ENCODE measurements around the gene CXCR1. TPM values are rescaled to one million over a fixed set of nuclear protein-coding genes. Genes with fewer than 3 reads are reported as not detected.

CXCR1 gene
- polyA plus RNA-seq, 1 of the 3 experiments (the other 2 are of a cell fraction), result not detected

DNA sequence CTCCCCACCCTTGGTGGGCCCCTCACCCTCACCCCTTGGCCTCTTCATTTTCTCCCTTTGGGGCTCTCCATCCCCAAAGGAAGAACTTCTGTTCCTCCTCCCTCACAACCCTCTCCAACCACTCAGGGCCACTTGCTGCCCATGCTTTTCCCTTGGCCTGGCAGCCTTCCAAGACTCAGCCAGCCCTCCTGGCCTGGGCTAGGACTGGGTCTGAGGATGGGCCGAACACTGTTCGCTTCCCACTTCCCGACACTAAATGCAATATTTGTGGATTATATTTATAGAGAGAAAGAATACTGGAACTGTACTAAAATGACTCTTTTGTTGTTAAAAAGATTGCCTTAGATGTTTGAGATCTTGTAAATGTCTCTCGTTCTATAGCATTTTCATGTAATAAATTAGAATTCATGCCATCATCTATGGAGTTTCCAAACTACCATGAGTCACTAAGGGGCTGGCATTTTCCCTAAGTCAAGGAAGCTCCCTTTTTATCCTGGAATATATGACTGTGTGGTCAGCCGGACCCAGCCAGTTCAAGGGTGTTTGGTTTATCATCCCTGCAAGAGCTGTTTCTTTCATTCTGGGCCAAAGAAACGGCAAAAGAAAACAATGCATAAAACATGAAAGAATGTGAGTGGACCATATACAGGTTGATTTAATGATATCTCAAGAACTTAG lies 37.2 kb downstream of the CXCR1 start:
- Histone ChIP-seq H2AFZ (ENCODE audit: low read depth) (no peak overlapping the region), H3K9ac (no peak overlapping the region), H3K9me2 (no peaks in the 10 kb centered on the region), H3F3A (replicated peaks; ENCODE audit: insufficient read depth) (no peaks in the 10 kb centered on the region), H3K4me1 (ENCODE audit: control insufficient read depth in 1 of 2, insufficient read depth in 2 of 2, low read depth in 1 of 2, low read length in 1 of 2) (no peaks in the 10 kb centered on the region), H3K27ac (ENCODE audit: low read depth in 2 of 2, low read length in 1 of 2) (no peak overlapping the region), H3K79me2 (ENCODE audit: insufficient read depth) (no peaks in the 10 kb centered on the region), H3K9me3 (no peaks in the 10 kb centered on the region), H3K27me3 (ENCODE audit: insufficient read depth) (peaks cover 25% of the 10 kb centered on the region), H3K4me2 (no peak overlapping the region), H3K36me3 (replicated peaks in 1 of 2; ENCODE audit: control insufficient read depth in 1 of 2, insufficient read depth in 2 of 2, low read length in 1 of 2) (no peaks in the 10 kb centered on the region), H4K20me1 (ENCODE audit: insufficient read depth) (no peaks in the 10 kb centered on the region), H3K4me3 (ENCODE audit: low read depth in 2 of 2, low read length in 1 of 2) (no peak overlapping the region)
- 71% methylated on average over 6 of the region's 6 CpGs for WGBS (ENCODE audit: low lambda C conversion rate)
- POLR2A ChIA-PET, result no interaction called here
- no peak for DNase-seq
- TF ChIP-seq EP300 (IDR thresholded peaks at IDR 0.05; ENCODE audit: borderline replicate concordance in 1 of 2, low read depth in 1 of 2, low read length in 1 of 2) (no peak), ZBTB33 (IDR thresholded peaks at IDR 0.05; ENCODE audit: borderline replicate concordance, low read depth) (no peak), CTCF (IDR thresholded peaks at IDR 0.05) (no peak), RAD21 (IDR thresholded peaks at IDR 0.05; ENCODE audit: low read length) (no peak), GABPA (IDR thresholded peaks at IDR 0.05; ENCODE audit: low read depth) (no peak), JUND (IDR thresholded peaks at IDR 0.05) (no peak), TAF1 (IDR thresholded peaks at IDR 0.05; ENCODE audit: borderline replicate concordance, low read depth, low read length) (no peak), MAX (IDR thresholded peaks at IDR 0.05; ENCODE audit: low read depth) (no peak), POLR2AphosphoS5 (IDR thresholded peaks at IDR 0.05; ENCODE audit: low read depth, low read length) (no peak), RCOR1 (IDR thresholded peaks at IDR 0.05; ENCODE audit: low read length) (no peak), SMC3 (IDR thresholded peaks at IDR 0.05; ENCODE audit: low read depth, low read length) (no peak), ELF1 (IDR thresholded peaks at IDR 0.05) (no peak), FOXM1 (IDR thresholded peaks at IDR 0.05; ENCODE audit: low read depth) (no peak), TEAD4 (IDR thresholded peaks at IDR 0.05; ENCODE audit: borderline replicate concordance, insufficient read depth) (no peak), MEF2A (IDR thresholded peaks at IDR 0.05; ENCODE audit: borderline replicate concordance, low read depth) (no peak), RXRA (IDR thresholded peaks at IDR 0.05; ENCODE audit: borderline replicate concordance, low read depth) (no peak)
- TF ChIP-seq, protein P1, sequence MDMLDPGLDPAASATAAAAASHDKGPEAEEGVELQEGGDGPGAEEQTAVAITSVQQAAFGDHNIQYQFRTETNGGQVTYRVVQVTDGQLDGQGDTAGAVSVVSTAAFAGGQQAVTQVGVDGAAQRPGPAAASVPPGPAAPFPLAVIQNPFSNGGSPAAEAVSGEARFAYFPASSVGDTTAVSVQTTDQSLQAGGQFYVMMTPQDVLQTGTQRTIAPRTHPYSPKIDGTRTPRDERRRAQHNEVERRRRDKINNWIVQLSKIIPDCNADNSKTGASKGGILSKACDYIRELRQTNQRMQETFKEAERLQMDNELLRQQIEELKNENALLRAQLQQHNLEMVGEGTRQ (IDR thresholded peaks at IDR 0.05; ENCODE audit: borderline replicate concordance, low read depth, low read length), result no peak
- CTCF ChIA-PET, result no interaction called here

Measured in SK-N-SH (cell line).